ENCODE data around the gene LRRTM4.

The LRRTM4 gene

GRCh38 chr2:77521931-77522470 lies at the start of gene LRRTM4:
Gene LRRTM4, minus strand, starts transcription at chr2:77522376.
- DNase-seq, result no peak

DNA sequence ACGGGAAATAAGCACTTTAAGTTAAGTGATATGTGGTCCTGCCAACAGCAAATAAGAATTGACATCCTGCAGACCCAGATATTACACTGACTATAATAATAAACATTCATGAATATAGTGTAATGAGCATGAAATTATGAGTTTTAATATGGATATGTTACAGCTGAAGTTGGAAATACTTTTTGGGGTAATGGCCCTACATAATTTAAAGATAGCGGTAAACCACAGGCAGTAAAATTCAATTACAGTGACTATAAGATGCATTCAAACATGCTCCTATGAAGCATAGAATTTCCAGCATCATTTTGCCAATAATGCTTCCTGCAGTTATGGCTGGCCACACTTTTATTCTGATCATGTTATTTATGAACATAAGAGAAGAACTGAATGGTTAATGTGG lies 49.4 kb upstream of the LRRTM4 start:
- no peak for DNase-seq

DNA sequence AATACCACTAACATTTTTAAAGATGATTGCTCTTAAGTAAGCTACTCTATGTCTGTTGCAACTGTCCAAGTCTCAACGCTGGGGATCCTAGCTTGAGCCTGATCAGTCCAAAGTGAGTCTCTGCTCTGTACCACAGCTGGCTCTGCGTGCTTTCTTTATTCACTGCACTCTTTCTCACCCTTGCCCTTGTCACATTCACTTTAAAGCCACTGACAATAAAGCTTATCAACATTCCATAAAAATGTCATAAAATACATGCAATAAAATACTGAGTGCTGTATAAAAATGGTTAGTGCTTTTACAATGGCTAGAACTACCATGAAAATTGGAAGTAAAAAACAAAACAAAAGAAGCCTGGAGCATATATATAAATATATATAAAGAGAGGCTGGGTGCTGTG lies 45.5 kb upstream of the LRRTM4 start:
- no peak for DNase-seq

- no peak for DNase-seq
Observed at GRCh38 chr2:77566582-77566981, 44.4 kb upstream of the LRRTM4 start.

DNA sequence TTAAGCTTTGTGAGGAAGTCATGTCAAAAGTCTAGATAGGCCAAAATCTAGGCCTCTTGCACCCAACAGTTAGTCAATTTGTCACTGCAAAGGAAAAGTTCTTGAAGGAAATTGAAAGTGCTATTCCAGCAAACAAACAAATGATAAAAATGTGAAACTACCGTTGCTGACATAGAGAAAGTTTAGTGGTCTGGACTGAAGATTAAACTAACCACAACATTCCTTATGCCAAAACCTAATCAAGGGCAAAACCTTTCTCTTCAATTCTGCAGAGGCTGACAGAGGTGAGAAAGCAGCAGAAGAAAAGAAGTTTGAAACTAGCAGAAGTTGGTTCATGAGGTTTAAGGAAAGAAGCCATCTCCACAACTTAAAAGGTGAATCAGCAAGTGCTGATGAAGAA lies 44.0 kb upstream of the LRRTM4 start:
- DNase-seq, result no peak

- DNase-seq, result no peak
Observed at GRCh38 chr2:77552956-77553355, 30.8 kb upstream of the LRRTM4 start.

DNA sequence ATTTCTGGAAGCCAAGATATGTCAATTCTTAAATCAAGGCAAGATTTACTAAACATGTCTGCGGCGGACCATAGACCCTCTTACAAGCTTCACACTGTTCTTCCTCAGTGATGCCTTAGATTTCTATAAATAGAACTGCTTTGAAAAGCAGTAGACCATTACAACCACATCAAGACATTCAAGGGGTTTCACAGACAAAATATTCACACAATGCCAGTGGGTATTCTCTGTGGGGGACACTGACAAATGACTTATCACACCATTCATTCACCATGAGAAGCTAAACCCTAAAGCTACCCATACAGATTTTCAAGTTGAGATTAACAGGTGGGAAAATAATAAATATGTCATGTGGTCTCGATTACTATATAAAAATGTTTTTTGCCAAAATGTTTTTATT lies 15.9 kb upstream of the LRRTM4 start:
- no peak for DNase-seq

GRCh38 chr2:77522888-77523287 lies 712 bp upstream of the LRRTM4 start:
- DNase-seq, result no peak

GRCh38 chr2:77521548-77521891 lies 656 bp downstream of the LRRTM4 start:
- DNase-seq, result no peak

DNA sequence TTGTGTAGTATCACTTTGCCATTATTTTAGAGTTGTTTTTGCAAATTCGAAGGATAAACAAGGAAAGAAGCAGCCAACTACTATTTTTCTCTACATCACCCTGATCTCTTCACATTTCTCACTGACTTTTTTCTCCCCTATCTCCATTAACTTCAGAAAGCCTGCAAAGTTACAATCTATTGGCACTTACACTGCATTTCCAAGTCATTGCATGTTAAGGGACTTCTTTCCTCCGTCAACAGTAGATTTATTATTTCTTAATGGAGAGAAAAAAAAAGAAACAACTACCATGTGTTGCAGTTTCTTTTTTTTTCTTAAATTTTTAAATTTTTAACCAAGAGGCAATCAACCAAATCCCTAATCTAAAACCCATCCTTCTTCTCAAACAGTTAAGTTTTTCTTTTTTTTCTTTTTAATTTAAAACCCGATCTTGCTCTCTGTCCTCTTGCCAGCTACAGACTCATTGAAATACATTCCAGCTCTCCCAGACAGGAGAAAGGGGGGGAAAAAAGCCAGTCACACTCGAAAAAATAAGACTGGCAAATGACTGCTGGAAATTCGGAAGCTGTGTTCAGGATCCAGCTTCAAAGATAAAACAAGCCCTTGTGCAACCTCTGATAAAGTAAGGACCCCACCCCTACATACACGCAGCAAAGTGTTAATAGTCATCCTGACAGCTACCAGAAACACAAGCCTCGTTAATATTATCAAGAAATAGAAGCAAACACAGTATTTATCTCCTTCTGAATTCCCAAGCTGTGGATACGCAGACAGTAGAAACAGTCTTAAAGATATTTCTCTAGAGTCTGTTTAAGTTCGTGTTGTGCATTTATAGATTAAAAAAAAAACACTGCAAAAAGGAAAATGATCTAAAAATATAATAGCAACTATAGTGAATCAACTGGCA lies 1.3 kb downstream of the LRRTM4 start:
- no peak for DNase-seq

GRCh38 chr2:77519888-77520506 lies 2.2 kb downstream of the LRRTM4 start:
- no peak for DNase-seq

DNA sequence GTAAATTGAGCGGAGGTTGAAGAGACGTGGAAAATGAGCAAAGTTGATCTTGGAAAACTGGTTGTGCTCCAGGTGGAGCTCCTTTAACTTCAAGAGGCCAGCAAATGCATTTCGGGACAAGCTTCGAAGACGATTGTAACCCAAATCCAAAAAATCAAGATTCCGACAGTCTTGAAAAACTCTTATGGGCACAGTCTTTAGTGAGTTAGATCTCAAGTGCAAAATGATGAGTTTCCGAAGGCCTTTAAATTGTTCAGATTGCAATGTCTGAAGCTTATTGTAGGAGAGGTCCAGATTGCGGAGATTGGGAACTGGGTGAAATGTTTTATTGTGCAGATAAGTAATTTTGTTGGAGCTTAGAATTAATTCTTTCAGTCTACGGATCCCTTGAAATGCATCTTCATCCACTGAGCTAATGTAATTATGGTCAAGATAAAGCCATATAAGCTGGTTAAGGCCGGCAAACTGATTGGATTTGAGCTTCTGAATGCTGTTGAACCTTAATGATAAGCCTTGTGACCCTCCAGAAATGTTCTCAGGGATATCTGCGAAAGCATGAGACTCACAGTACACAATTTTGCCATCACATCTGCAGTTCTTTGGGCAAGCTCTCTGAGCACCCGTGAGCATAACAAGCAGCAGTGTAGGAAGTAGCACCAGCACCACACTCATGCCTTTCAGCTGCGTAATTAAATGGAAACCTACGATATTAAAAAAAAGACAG lies 2.9 kb downstream of the LRRTM4 start:
- no peak for DNase-seq

GRCh38 chr2:77518311-77518710 lies 3.9 kb downstream of the LRRTM4 start:
- no peak for DNase-seq

- no peak for DNase-seq
Observed at GRCh38 chr2:77513191-77513590, 9.0 kb downstream of the LRRTM4 start.

GRCh38 chr2:77512507-77512906 lies 9.7 kb downstream of the LRRTM4 start:
- no peak for DNase-seq

- no peak for DNase-seq
Observed at GRCh38 chr2:77508511-77508910, 13.7 kb downstream of the LRRTM4 start.

DNA sequence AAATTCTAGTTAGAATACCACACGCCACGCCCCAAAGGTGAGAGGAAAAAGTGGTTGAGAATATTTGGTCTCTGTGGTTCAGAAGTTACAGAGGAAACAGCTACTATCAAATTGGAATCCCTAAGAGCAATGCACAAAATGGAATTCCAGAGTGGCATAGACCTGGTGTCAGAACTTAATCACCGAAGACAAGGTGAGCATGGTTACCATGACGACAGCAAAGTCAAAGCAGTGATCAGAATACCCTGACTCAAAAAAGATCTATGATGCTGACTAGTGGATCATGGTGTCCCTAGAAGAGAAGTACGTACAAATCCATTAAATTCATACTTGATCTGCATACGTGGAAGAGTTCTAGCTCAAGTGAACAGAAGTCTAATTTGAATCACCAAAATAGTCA lies 14.5 kb downstream of the LRRTM4 start:
- no peak for DNase-seq

DNA sequence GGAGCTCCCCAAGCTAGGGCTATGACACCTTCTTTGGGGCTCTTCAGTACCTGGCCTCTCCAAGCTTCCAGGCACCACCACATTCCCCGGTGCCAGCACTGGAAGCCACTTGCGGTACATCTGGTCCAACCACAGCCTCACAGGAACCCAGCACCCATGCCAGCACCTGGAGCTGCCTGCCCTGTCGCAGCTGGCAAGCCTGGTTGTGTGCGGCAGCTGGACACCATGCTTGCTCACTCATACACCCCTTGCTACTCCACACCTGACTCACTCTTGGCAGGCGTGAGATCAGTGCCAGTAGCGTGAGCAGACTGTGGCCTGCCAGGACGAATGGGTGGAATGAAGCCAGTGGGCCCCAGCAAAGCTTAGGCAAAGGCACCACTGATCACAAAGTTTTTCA lies 34.0 kb downstream of the LRRTM4 start:
- no peak for DNase-seq

GRCh38 chr2:77487074-77487803 lies 34.9 kb downstream of the LRRTM4 start:
- no peak for DNase-seq

GRCh38 chr2:77484026-77484425 lies 38.1 kb downstream of the LRRTM4 start:
- no peak for DNase-seq

- DNase-seq, result no peak
Observed at GRCh38 chr2:77479895-77480294, 42.3 kb downstream of the LRRTM4 start.

DNA sequence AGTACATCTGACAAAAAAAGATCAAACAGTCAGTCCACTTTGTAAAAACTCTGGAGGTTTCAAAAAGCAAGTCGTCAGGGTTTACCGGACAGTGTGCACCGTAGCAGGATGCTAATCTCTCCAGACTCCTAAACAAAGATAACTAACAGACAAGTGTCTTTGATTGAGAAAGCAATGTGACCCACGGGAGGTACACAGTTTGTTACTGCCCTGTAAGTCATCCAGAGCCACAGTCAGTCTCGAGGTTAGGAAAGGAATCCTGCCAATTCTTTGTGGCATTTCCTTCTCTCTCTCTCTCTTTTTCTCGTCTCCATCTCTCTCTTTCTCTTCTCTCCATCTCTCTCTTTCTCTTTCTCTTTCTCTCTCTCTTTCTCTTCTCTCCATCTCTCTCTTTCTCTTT lies 42.8 kb downstream of the LRRTM4 start:
- no peak for DNase-seq

DNA sequence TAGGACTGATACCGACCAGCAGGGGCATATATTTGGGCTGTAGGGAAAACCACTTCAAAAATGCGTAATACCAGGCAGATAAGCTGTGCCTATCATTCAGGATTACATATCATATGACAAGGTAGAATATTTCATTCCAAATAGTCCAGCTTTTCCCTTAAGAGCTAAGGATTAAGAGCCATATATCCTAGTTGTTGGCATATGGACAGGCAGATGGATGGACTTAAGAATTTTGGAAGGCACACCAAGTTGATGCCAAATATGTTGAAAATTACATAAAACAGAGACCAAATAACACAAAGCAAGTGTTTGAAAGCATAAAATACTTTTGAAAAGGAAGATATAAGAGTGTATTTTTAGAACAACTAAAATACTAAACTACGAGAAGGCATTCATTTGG lies 52.1 kb downstream of the LRRTM4 start:
- DNase-seq, result no peak
